Neural cell (in vitro differentiated cells): ENCODE data around the gene PHF10.

Experiments
- EZH2 ChIP-seq: fragments of 200-600, 300-800 bp; shearing (Covaris generic), sonication (generic); IDR thresholded peaks from 2 replicates; pipeline ENCODE4 v1.6.1; 2014; ENCODE audit warnings: antibody characterized with exemption, low read length, borderline replicate concordance, mild to moderate bottlenecking; ENCODE audit not compliant: insufficient read depth, poor library complexity, severe bottlenecking
- MXI1 ChIP-seq: fragments of 450-650 bp; conservative IDR thresholded peaks from 2 replicates; pipeline ENCODE4 v1.6.1; 2014; ENCODE audit warnings: antibody characterized with exemption, mild to moderate bottlenecking; ENCODE audit not compliant: poor library complexity, severe bottlenecking
- POLR2AphosphoS5 ChIP-seq: IDR thresholded peaks from 2 replicates; pipeline ENCODE4 v1.6.1; 2012
- RAD21 ChIP-seq: fragments of 450-650 bp; conservative IDR thresholded peaks from 2 replicates; pipeline ENCODE4 v1.6.1; 2014; ENCODE audit warnings: antibody characterized with exemption, mild to moderate bottlenecking, moderate library complexity
- SMC3 ChIP-seq: fragments of 450-650 bp; conservative IDR thresholded peaks from 2 replicates; pipeline ENCODE4 v1.6.1; 2014; ENCODE audit warnings: antibody characterized with exemption, mild to moderate bottlenecking, moderate library complexity; ENCODE audit not compliant: poor library complexity
- TAF1 ChIP-seq: IDR thresholded peaks from 2 replicates; pipeline ENCODE4 v1.6.1; 2012; ENCODE audit warnings: low read depth
- TF ChIP-seq, protein P1 (sequence below): fragments of 450-650 bp; IDR thresholded peaks from 2 replicates; pipeline ENCODE4 v1.5.1; 2014; ENCODE audit warnings: antibody characterized with exemption, mild to moderate bottlenecking, moderate library complexity; ENCODE audit not compliant: poor library complexity, severe bottlenecking
- TF ChIP-seq, protein P2 (sequence below): IDR thresholded peaks from 2 replicates; pipeline ENCODE4 v1.6.1; 2012; ENCODE audit warnings: borderline replicate concordance

DNA sequence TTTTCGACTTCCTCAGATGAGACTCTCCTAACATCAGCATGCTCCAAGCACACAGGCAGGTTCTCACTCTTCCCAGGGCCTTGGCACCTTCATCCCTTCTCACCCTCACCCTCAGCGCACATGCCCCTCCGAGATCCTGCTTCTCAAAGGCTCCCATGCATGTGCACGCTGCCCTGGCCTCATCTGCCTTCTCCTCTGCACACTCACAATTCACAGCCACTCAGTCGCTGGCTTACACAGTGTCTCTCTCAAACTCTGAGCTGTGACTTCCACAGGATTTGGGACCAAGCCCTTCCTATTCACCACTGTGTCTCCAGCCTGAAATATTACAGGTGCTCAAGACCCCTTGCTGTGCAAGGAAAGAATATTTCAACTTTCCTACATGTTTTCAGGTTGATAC, 52.7 kb downstream of the PHF10 start:
- TF ChIP-seq, protein P1, sequence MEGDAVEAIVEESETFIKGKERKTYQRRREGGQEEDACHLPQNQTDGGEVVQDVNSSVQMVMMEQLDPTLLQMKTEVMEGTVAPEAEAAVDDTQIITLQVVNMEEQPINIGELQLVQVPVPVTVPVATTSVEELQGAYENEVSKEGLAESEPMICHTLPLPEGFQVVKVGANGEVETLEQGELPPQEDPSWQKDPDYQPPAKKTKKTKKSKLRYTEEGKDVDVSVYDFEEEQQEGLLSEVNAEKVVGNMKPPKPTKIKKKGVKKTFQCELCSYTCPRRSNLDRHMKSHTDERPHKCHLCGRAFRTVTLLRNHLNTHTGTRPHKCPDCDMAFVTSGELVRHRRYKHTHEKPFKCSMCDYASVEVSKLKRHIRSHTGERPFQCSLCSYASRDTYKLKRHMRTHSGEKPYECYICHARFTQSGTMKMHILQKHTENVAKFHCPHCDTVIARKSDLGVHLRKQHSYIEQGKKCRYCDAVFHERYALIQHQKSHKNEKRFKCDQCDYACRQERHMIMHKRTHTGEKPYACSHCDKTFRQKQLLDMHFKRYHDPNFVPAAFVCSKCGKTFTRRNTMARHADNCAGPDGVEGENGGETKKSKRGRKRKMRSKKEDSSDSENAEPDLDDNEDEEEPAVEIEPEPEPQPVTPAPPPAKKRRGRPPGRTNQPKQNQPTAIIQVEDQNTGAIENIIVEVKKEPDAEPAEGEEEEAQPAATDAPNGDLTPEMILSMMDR, result no peak
- TF ChIP-seq MXI1 (no peak), EZH2 (no peak), SMC3 (no peak), POLR2AphosphoS5 (no peak), TAF1 (no peak), RAD21 (no peak)
- TF ChIP-seq, protein P2, sequence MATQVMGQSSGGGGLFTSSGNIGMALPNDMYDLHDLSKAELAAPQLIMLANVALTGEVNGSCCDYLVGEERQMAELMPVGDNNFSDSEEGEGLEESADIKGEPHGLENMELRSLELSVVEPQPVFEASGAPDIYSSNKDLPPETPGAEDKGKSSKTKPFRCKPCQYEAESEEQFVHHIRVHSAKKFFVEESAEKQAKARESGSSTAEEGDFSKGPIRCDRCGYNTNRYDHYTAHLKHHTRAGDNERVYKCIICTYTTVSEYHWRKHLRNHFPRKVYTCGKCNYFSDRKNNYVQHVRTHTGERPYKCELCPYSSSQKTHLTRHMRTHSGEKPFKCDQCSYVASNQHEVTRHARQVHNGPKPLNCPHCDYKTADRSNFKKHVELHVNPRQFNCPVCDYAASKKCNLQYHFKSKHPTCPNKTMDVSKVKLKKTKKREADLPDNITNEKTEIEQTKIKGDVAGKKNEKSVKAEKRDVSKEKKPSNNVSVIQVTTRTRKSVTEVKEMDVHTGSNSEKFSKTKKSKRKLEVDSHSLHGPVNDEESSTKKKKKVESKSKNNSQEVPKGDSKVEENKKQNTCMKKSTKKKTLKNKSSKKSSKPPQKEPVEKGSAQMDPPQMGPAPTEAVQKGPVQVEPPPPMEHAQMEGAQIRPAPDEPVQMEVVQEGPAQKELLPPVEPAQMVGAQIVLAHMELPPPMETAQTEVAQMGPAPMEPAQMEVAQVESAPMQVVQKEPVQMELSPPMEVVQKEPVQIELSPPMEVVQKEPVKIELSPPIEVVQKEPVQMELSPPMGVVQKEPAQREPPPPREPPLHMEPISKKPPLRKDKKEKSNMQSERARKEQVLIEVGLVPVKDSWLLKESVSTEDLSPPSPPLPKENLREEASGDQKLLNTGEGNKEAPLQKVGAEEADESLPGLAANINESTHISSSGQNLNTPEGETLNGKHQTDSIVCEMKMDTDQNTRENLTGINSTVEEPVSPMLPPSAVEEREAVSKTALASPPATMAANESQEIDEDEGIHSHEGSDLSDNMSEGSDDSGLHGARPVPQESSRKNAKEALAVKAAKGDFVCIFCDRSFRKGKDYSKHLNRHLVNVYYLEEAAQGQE, result no peak
